ENCODE data around the gene TMEM123. TPM values are rescaled to one million over a fixed set of nuclear protein-coding genes. Genes with fewer than 3 reads are reported as not detected.

Gene TMEM123
- total and polyA plus RNA-seq, 2 of the 8 experiments (the other 6 are each of a cell fraction or from before 2014, with no cell fraction given): 75.5 to 80.1 TPM

GRCh38 chr11:102464859-102465500 is 12.4 kb upstream of the TMEM123 start:
- Histone ChIP-seq H2BK5ac (ENCODE audit: low read depth, low read length) (no peak overlapping the region), H3K27ac (ENCODE audit: low read depth, low read length) (no peak overlapping the region), H3K9ac (replicated peaks in 1 of 4; ENCODE audit: extremely low read depth in 1 of 4, low read depth in 3 of 4, low read length in 3 of 4) (no peak overlapping the region), H4K20me1 (replicated peaks in 1 of 2; ENCODE audit: control insufficient read depth in 1 of 2, insufficient read depth in 2 of 2, low read length in 2 of 2) (no peaks in the 10 kb centered on the region), H3K56ac (replicated peaks; ENCODE audit: insufficient read length, low read depth, low read length) (no peak overlapping the region), H3K4me1 (replicated peaks in 1 of 4; ENCODE audit: control insufficient read depth in 3 of 4, insufficient read depth in 4 of 4, low read length in 3 of 4) (no peaks in the 10 kb centered on the region), H3K18ac (ENCODE audit: extremely low read depth, low read length) (no peak overlapping the region), H3K4me3 (ENCODE audit: extremely low read depth in 1 of 4, insufficient read depth in 2 of 4, low read depth in 3 of 4, low read length in 4 of 4) (no peak overlapping the region), H2BK12ac (ENCODE audit: low read depth, low read length) (no peak overlapping the region), H3K4ac (replicated peaks; ENCODE audit: insufficient read length, low read depth, low read length) (no peak overlapping the region), H2BK15ac (ENCODE audit: low read length) (no peak overlapping the region), H3K9me3 (ENCODE audit: insufficient read depth in 2 of 2, low read depth in 1 of 2, low read length in 1 of 2) (no peaks in the 10 kb centered on the region), H4K5ac (ENCODE audit: insufficient read length, low read depth, low read length) (no peak overlapping the region), H4K91ac (replicated peaks; ENCODE audit: insufficient read length, low read length) (no peak overlapping the region), H2AK5ac (ENCODE audit: low read depth, low read length) (no peak overlapping the region), H3K23ac (ENCODE audit: insufficient read length) (no peak overlapping the region), H3K14ac (ENCODE audit: insufficient read length) (no peak overlapping the region), H3K4me2 (ENCODE audit: insufficient read depth in 1 of 2, low read depth in 2 of 2, low read length in 2 of 2) (no peak overlapping the region), H2BK20ac (ENCODE audit: low read length) (no peak overlapping the region), H3K79me2 (ENCODE audit: control insufficient read depth in 1 of 2, insufficient read depth in 2 of 2, low read length in 2 of 2) (no peaks in the 10 kb centered on the region), H4K8ac (ENCODE audit: extremely low read depth, insufficient read depth, low read length) (no peak overlapping the region), H2AFZ (ENCODE audit: low read length) (no peak overlapping the region), H2BK120ac (replicated peaks; ENCODE audit: low read depth, low read length) (no peak overlapping the region), H3K23me2 (ENCODE audit: low read depth, low read length) (no peaks in the 10 kb centered on the region), H3K27me3 (replicated peaks in 1 of 4; ENCODE audit: control insufficient read depth in 3 of 4, extremely low read depth in 1 of 4, insufficient read depth in 3 of 4, low read length in 3 of 4) (no peaks in the 10 kb centered on the region), H3K36me3 (ENCODE audit: control insufficient read depth in 2 of 4, insufficient read depth in 4 of 4, low read length in 3 of 4) (no peaks in the 10 kb centered on the region), H3K79me1 (ENCODE audit: low read depth, low read length) (no peaks in the 10 kb centered on the region)
- DNase-seq (ENCODE audit: low read depth in 1 of 2, low spot score in 2 of 2) (no peak), FAIRE-seq (no peak)
- CTCF ChIA-PET (ENCODE audit: partially characterized antibody): interaction anchor here (1.6 kb wide), 1 partner anchor 201 kb away, joined by 5 read pairs; no protein-coding TSS in a partner anchor
- WGBS, 2 experiments (ENCODE audit: extremely low coverage in 1 of 2, insufficient coverage in 1 of 2, insufficient read length in 1 of 2, insufficient replicate concordance in 2 of 2, low coverage in 1 of 2, low lambda C conversion rate in 2 of 2, missing lambda C conversion rate in 1 of 2): 87% methylated on average over 3 of the region's 3 CpGs; no CpG with 5 or more reads in 1 of the 2 experiments
- POLR2A ChIA-PET (ENCODE audit: partially characterized antibody): no interaction called here
- TF ChIP-seq JUN (IDR thresholded peaks at IDR 0.05; ENCODE audit: low read depth, low read length) (no peak), RXRA (IDR thresholded peaks at IDR 0.05; ENCODE audit: insufficient read depth, low read depth, low read length) (no peak), ZNF274 (IDR thresholded peaks at IDR 0.05; ENCODE audit: borderline replicate concordance, extremely low read depth, low read length) (no peak)
- TF ChIP-seq, protein P1, sequence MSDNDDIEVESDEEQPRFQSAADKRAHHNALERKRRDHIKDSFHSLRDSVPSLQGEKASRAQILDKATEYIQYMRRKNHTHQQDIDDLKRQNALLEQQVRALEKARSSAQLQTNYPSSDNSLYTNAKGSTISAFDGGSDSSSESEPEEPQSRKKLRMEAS (IDR thresholded peaks at IDR 0.05): no peak
